AG09319 (cell line): ENCODE measurements around the gene USP40.

Experiments used
- DNase-seq: peaks from one replicate; pipeline ENCODE4 v3.0.0-alpha.2; 2010; ENCODE audit warnings: low read depth; ENCODE audit errors: extremely low read depth
- TF ChIP-seq, protein P1 (sequence below): IDR thresholded peaks from 2 replicates; pipeline ENCODE4 v1.5.1; 2011; ENCODE audit warnings: low read depth, mild to moderate bottlenecking, inconsistent platforms, low read length, moderate library complexity

Gene USP40

DNA sequence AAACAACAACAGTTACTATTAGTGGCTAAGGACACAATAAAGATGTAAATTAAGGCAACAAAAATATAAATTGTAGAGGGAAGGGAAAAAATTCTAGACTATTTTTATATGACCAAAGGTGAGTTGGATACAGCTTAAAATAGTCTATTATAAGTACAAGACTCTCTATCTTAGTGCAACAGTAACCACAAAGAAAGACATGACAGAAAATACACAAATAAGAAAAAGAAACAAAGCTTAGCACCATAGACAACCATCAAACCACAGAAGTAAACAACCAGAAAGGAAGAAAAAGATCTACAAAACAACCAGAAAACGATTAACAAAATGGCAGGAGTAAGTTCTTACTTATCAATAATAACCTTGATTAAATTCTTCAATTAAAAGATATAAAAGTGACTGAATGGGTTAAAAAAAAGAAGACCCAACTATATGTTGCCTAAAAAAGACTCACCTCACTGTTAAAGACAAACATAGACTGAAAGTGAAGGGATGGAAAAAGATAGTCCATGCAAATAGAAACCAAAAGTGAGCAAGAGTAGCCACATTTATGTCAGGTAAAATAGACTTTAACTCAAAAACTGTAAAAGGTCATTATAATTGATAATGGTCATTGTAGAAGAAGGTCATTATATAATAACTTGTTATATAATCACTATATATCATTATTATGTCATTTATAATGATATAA, 62.5 kb downstream of the USP40 start:
- no peak for DNase-seq
- TF ChIP-seq, protein P1, sequence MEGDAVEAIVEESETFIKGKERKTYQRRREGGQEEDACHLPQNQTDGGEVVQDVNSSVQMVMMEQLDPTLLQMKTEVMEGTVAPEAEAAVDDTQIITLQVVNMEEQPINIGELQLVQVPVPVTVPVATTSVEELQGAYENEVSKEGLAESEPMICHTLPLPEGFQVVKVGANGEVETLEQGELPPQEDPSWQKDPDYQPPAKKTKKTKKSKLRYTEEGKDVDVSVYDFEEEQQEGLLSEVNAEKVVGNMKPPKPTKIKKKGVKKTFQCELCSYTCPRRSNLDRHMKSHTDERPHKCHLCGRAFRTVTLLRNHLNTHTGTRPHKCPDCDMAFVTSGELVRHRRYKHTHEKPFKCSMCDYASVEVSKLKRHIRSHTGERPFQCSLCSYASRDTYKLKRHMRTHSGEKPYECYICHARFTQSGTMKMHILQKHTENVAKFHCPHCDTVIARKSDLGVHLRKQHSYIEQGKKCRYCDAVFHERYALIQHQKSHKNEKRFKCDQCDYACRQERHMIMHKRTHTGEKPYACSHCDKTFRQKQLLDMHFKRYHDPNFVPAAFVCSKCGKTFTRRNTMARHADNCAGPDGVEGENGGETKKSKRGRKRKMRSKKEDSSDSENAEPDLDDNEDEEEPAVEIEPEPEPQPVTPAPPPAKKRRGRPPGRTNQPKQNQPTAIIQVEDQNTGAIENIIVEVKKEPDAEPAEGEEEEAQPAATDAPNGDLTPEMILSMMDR = no peak

GRCh38 chr2:233503481-233503880, 63.1 kb downstream of the USP40 start:
- no peak for DNase-seq
- TF ChIP-seq, protein P1 = no peak

GRCh38 chr2:233501198-233502076, 65.1 kb downstream of the USP40 start:
- DNase-seq = no peak
- TF ChIP-seq, protein P1 = no peak

- DNase-seq = no peak
- TF ChIP-seq, protein P1 = no peak
Observed at GRCh38 chr2:233499928-233500327, 66.7 kb downstream of the USP40 start.

DNA sequence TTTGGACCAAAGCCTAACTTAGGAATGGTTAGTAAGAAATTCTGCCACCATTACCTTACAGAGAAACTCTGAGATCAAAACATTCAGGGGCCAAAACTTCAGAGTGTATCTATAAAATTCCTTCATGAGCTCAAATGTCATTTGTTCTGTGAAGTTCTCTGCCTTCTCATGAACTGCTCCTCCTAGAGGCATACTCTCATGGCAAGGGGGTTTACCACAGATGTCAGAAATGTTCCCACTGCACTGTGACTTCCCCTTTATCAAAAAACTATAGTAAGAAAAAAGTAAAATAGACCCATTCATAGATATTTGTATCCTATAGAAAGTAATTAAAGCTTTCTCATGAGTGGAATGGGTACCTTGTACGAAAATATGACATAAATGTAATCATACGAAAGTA, 68.5 kb downstream of the USP40 start:
- TF ChIP-seq, protein P1 = no peak
- no peak for DNase-seq

- no peak for DNase-seq
- TF ChIP-seq, protein P1 = no peak
Observed at GRCh38 chr2:233497692-233498091, 68.9 kb downstream of the USP40 start.
